HG02938 (cell line): Measurements from ENCODE around the gene UBE2E1.
"Not testable (repeated sequence)": the region's sequence is repeated elsewhere in the genome, so short reads cannot be mapped to it uniquely, and the experiment has no call there.

Source experiments
- ATAC-seq: cut with Tn5 transposase; IDR thresholded peaks from one replicate; pipeline ENCODE4 v1.9.1; 2021; ENCODE audit warnings: mild to moderate bottlenecking, moderate library complexity; ENCODE audit not compliant: unreplicated experiment

The UBE2E1 gene

GRCh38 chr3:23875113-23875725, 69.5 kb downstream of the UBE2E1 start:
- no peak for ATAC-seq

DNA sequence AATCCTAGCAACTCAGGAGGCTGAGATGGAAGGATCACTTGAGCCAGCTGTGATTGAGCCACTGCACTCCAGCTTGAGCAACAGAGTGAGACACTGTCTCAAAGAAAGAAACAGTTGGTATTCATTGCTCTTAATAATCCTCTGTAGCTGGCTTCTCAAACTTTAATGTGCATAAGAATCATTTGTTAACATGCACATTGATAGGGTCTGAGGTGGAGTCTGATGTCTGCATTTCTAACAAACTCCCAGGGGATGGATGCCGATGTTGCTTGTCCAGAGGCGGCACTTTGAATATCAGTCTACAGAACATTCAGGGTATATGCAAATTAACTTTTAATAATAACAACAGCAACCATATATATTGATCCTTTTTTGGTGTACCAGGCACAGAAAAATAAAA, 71.2 kb downstream of the UBE2E1 start:
- ATAC-seq = no peak

- ATAC-seq = no peak
Observed at GRCh38 chr3:23877329-23877980, 71.7 kb downstream of the UBE2E1 start.

DNA sequence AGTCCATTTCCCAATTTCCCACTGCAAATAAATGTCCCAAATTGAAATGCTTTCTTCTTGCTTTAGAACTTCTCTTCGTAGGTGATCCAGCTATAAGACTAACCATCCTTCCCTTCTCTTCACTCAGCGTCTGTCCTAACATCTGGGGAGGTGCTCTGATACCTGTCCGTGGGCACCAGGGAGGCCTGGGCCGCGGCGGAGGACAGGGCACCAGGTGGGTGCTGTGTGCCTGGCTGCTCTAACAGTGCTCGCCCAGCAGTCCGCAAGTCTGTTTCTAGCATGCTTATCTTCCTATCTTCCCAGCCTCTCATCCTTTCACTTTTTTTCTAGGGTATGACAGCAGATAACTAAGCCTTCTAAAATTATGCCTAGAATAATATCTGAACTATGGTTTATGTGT, 73.7 kb downstream of the UBE2E1 start:
- ATAC-seq = no peak

GRCh38 chr3:23880703-23881339, 75.1 kb downstream of the UBE2E1 start:
- ATAC-seq = no peak

GRCh38 chr3:23881993-23882392, 76.2 kb downstream of the UBE2E1 start:
- not testable (repeated sequence) for ATAC-seq

GRCh38 chr3:23882487-23882918, 76.7 kb downstream of the UBE2E1 start:
- ATAC-seq = no peak

- no peak for ATAC-seq
Observed at GRCh38 chr3:23884481-23884880, 78.7 kb downstream of the UBE2E1 start.

- no peak for ATAC-seq
Observed at GRCh38 chr3:23885210-23885609, 79.5 kb downstream of the UBE2E1 start.

DNA sequence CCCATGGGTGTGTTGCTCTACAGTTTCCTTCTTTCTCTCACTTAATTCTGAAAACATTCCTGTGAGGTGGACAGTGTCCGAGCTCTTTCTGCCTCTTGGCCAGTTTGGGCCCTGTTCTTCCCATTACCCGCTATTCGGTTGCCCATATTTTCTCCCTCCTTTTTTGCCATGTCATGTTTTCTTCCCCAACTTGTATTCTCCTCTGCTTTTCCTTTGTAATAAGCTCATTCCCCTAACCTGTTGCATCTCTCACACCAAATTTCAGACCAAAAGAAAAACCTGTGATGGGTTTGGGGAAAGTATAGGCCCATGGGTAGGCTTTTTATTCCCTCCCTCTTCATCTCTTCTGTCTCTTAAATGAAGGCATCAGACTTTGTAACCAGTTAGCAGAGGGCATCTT, 80.6 kb downstream of the UBE2E1 start:
- no peak for ATAC-seq

DNA sequence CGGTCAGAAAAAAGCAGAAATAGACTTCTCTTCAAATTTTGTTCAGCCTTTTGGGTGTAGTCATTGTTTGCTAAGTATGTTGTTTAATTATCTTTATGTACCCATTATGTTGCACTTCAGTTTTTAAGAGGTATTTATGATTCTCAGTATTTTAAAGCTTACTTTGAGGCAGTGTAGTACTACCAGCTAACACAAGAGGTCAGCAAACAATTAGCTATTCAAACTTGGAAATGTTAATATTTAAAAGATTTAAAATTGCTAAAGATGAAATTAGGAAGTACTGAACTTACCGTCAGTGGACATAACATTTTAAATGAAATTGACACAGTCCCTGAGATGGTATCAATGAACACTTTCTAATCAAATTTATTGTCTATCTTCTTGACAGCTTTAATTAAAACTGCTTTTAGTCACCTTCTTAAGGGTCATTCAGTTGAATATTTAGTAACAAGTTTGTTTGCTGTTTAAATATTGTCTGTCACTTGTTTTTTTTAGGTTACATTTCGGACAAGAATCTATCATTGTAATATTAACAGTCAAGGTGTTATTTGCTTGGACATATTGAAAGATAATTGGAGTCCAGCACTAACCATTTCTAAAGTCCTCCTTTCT, 83.0 kb downstream of the UBE2E1 start:
- ATAC-seq = no peak

GRCh38 chr3:23889386-23889785, 83.6 kb downstream of the UBE2E1 start:
- no peak for ATAC-seq

DNA sequence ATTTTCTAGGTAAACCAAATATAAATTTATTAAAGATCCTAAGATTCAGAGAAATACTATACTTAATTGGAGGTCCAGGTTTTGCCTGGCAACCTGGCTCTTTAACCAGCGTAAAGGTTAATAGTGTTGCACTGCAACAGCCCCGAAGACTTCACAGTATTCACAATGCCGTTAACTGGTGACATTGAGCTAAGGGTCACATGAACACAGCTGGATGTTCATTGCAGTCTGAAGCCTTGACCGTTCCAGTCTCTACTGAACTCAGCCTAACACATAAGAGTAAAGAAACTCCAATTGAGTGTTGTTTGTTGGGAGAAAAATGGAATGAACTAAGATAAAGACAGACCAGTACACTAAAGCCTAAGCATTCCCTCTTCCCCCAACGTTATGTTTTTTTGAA, 84.2 kb downstream of the UBE2E1 start:
- ATAC-seq = no peak

GRCh38 chr3:23894254-23895061, 88.7 kb downstream of the UBE2E1 start:
- no peak for ATAC-seq

- no peak for ATAC-seq
Observed at GRCh38 chr3:23895181-23895580, 89.4 kb downstream of the UBE2E1 start.

GRCh38 chr3:23900744-23901143, 95.0 kb downstream of the UBE2E1 start:
- no peak for ATAC-seq

GRCh38 chr3:23904545-23904944, 98.8 kb downstream of the UBE2E1 start:
- no peak for ATAC-seq

GRCh38 chr3:23909341-23909740, 103.6 kb downstream of the UBE2E1 start:
- no peak for ATAC-seq

GRCh38 chr3:23911397-23911796, 105.6 kb downstream of the UBE2E1 start:
- ATAC-seq = no peak

DNA sequence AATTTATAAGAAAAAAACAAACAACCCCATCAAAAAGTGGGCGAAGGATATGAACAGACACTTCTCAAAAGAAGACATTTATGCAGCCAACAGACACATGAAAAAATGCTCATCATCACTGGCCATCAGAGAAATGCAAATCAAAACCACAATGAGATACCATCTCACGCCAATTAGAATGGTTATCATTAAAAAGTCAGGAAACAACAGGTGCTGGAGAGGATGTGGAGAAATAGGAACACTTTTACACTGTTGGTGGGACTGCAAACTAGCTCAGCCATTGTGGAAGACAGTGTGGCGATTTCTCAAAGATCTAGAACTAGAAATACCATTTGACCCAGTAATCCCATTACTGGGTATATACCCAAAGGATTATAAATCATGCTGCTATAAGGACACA, 106.6 kb downstream of the UBE2E1 start:
- ATAC-seq = not testable (repeated sequence)

DNA sequence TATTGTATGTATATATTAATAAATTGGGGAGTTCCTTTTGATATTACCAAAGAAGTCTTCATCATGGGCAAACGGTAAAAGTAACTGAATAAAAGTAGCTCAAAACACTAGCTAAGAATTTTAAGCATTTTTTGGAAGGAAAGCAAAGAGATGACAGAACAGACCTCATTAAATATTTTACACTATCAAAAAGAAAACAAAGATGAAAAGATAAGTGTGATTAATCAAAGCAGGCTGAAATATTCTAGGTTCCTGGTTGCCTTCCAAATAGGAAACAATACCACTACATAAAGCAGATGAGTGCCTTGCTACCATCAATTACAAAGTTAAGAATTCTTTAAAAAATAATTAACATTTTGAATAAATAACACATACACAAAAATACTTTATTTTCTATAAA, 107.4 kb downstream of the UBE2E1 start:
- ATAC-seq = no peak
